ENCODE measurements around the gene LANCL2. TPM values are rescaled to one million over a fixed set of nuclear protein-coding genes. Genes with fewer than 3 reads are reported as not detected.

The LANCL2 gene
- total RNA-seq, 1 donor from 2014 or later: 14.7 TPM

GRCh38 chr7:55444786-55445185 lies 79.6 kb downstream of the LANCL2 start:
- H3K4me3 ChIP-seq (ENCODE audit: low read depth, low read length): no peak overlapping the region
- FAIRE-seq (no peak), DNase-seq (ENCODE audit: low read depth) (no peak)
- no peaks in the 10 kb centered on the region for H3K36me3 ChIP-seq (ENCODE audit: control insufficient read depth, insufficient read depth, low read length)
- TF ChIP-seq CTCF (IDR thresholded peaks at IDR 0.05; ENCODE audit: insufficient read depth, low read length, severe bottlenecking): no peak
- H3K27me3 ChIP-seq (ENCODE audit: control insufficient read depth, insufficient read depth, low read length): no peaks in the 10 kb centered on the region

GRCh38 chr7:55448526-55448925 lies 83.4 kb downstream of the LANCL2 start:
- FAIRE-seq (no peak), DNase-seq (ENCODE audit: low read depth) (no peak)
- H3K27me3 ChIP-seq (ENCODE audit: control insufficient read depth, insufficient read depth, low read length): no peaks in the 10 kb centered on the region
- no peak overlapping the region for H3K4me3 ChIP-seq (ENCODE audit: low read depth, low read length)
- TF ChIP-seq CTCF (IDR thresholded peaks at IDR 0.05; ENCODE audit: insufficient read depth, low read length, severe bottlenecking): no peak
- no peaks in the 10 kb centered on the region for H3K36me3 ChIP-seq (ENCODE audit: control insufficient read depth, insufficient read depth, low read length)

GRCh38 chr7:55449205-55449991 lies 84.3 kb downstream of the LANCL2 start:
- no peaks in the 10 kb centered on the region for H3K36me3 ChIP-seq (ENCODE audit: control insufficient read depth, insufficient read depth, low read length)
- no peak for TF ChIP-seq CTCF (IDR thresholded peaks at IDR 0.05; ENCODE audit: insufficient read depth, low read length, severe bottlenecking)
- FAIRE-seq (no peak), DNase-seq (ENCODE audit: low read depth) (no peak)
- no peaks in the 10 kb centered on the region for H3K27me3 ChIP-seq (ENCODE audit: control insufficient read depth, insufficient read depth, low read length)
- H3K4me3 ChIP-seq (ENCODE audit: low read depth, low read length): no peak overlapping the region

- no peaks in the 10 kb centered on the region for H3K36me3 ChIP-seq (ENCODE audit: control insufficient read depth, insufficient read depth, low read length)
- DNase-seq (ENCODE audit: low read depth) (no peak), FAIRE-seq (no peak)
- no peaks in the 10 kb centered on the region for H3K27me3 ChIP-seq (ENCODE audit: control insufficient read depth, insufficient read depth, low read length)
- H3K4me3 ChIP-seq (ENCODE audit: low read depth, low read length): no peak overlapping the region
- no peak for TF ChIP-seq CTCF (IDR thresholded peaks at IDR 0.05; ENCODE audit: insufficient read depth, low read length, severe bottlenecking)
Measured at GRCh38 chr7:55449992-55450535, 84.9 kb downstream of the LANCL2 start.

- H3K4me3 ChIP-seq (ENCODE audit: low read depth, low read length): no peak overlapping the region
- H3K36me3 ChIP-seq (ENCODE audit: control insufficient read depth, insufficient read depth, low read length): no peaks in the 10 kb centered on the region
- DNase-seq (ENCODE audit: low read depth) (no peak), FAIRE-seq (no peak)
- no peaks in the 10 kb centered on the region for H3K27me3 ChIP-seq (ENCODE audit: control insufficient read depth, insufficient read depth, low read length)
- no peak for TF ChIP-seq CTCF (IDR thresholded peaks at IDR 0.05; ENCODE audit: insufficient read depth, low read length, severe bottlenecking)
Measured at GRCh38 chr7:55452971-55453370, 87.8 kb downstream of the LANCL2 start.
